GM19328 (cell line): Measurements from ENCODE around the gene ZBTB16.

ENCODE experiments used
- ATAC-seq: cut with Tn5 transposase; IDR thresholded peaks from one replicate; pipeline ENCODE4 v1.9.1; 2021; ENCODE audit warnings: mild to moderate bottlenecking, moderate library complexity; ENCODE audit not compliant: unreplicated experiment

The ZBTB16 gene

DNA sequence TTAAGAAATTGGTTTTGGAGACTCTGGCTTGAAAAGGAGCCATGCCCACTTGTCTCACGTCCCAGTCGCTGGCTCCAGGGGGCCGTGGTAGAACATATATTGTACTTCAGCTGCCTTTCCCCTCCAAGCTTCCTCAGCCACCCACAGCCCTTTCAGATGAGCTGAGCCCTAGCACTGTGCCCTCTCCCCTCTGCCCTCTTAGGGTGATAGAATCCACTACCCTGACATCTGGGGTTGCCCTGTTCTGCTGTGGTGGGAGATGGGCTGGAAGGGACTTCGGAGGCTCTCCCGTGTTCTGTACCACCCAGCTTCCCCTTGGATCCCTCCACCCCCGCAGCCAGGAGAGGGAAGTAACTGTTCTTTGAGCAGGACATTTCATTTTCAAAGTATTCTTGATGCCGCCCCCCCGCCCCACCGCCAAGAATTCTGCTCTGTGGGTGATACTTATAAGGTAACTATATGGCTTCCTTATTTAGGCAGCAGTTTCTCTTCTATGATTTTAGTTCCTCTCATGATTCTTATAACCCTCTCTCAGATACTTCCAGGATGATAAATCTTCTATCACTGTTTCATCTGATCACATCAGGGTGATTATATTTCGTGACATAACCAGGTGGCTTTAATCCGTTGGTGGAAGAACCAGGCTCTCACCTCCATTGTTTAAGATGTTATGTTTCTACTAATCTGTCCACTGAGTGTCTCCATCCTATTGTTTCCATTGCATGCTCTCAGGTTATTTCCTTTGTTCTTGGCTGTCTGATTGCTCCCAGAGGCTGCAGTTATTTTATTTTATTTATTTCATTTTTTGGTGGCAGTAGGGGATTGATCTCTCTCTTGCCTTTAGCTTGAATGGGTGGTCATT, 24.1 kb downstream of the ZBTB16 start:
- no peak for ATAC-seq

DNA sequence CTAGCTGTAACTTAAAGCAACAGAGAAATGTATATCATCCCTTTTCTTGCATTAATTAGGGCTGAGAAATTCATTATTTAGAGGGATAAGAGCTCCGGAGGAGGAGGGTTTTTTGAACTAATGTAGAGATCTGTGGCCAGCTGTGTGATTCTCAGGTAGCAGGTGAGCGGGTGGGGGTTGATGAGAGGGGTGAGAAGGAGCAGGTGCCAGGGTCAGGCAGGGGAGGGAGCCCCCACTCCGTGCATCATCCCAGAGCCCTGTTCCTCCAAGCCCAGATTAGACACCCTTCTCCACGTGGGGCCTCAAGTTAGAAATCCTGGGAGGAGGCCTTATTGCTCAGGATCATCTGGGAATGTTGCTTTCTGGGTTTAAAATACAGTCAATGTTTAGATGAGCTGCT, 24.9 kb downstream of the ZBTB16 start:
- ATAC-seq, result no peak

DNA sequence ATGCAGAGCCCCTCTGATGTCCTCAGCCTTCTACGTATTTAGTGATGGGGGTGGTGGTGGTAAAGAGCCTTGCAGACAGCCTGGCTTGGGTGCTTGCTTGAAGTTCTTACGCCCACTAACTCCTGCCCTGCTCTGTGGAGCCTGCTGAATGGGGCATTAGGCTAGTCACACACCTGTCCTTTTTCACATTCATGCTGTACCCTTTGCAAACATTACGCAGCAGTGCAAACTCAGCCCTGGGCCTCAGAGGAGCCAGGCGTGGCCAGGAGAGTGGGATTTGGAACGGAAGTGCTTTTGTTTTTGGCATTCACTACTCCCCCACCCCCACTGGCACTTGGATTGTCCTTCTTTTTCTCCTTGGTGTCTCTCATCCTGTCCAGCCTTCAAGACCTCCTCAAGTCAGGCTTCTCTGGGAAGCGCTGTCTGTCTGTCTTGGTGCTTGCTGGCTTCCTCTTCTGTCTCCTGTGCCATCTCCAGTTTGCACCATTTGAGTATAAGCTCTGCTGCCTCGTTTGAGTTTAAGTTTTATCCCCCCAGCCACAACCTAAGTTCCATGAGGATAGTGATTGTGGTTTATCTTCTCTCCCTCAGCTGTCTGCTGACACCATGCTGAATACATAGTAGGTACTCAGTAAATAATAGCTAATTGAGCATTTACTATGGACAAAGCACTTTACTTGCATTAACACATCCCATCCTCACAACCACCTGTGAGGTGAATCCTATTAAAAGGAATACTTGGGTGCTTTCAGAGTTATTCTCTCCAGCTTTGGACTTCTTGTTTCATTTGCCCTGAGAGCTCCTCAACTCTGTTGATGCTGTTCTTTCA, 26.7 kb downstream of the ZBTB16 start:
- no peak for ATAC-seq

DNA sequence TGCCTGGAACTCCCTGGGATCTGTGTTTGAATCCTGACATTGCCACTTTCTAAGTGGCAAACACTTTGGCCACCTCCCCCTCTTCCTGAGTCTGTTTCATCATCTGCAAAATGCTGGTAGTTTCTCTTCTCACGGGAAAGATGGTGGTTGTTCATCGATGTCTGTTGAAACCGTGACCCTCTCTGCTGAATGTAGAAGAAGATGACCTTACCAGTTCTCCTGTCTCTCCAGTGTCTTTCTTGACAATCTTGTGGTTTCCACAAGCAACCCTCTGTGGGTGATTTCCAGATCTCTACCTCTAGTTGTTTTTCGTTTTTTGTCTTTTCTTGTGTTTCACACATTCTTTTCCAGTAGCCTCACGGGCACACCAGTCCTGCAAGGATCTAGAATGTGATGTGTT, 27.5 kb downstream of the ZBTB16 start:
- no peak for ATAC-seq

DNA sequence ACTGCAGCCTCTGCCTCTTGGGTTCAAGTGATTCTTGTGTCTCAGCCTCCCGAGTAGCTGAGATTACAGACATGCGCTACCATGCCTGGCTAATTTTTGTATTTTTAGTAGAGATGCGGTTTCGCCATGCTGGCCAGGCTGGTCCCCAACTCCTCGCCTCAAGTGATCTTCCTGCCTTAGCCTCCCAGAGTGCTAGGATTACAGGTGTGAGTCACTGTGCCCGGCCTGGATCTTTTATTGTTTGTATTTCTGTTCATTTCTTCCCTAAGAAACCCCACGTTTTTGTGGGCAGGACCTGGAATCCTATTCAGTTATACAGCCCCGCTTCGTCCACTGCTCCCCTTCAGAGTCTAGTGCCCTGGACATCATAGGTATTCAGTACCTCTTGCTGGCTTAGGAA, 28.7 kb downstream of the ZBTB16 start:
- no peak for ATAC-seq

DNA sequence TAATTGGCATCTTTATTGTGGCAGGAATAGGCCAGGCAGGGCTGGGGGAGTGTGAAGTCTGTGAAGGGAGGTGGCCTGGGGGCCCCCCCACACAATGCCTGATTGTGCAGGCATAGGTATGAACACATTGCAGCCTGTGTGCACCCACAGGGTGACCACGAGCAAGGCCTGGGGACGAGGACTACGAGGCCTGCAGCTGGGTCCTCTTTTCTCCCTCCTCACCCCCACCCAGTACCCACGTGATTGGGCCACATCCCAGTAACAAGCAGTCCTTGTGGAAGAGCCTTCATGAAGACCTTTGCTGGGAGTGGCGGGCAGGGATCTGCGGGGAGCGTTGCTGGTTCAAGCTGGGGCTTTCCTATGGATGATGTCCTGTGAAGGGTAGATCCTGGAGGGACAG, 29.3 kb downstream of the ZBTB16 start:
- ATAC-seq, result no peak

DNA sequence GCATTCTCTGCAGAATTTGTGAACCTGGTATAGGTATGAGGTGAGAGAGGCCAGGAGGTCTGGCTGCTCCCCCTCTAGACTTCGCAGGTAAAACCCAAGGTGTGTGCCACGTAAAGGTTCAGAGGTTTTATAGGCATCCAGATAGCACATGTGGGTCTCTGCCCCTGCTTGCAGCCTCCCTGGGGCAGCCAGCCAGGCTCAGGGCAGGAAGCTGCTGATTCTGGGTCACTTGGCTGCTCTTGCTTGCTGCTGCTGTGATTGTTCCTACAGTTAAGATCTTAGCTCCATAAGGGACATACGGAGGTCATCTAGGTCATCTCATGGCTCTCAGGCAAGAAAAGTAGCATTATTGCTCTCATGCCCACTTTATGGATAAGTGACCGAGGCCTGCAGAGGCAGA, 30.2 kb downstream of the ZBTB16 start:
- no peak for ATAC-seq

DNA sequence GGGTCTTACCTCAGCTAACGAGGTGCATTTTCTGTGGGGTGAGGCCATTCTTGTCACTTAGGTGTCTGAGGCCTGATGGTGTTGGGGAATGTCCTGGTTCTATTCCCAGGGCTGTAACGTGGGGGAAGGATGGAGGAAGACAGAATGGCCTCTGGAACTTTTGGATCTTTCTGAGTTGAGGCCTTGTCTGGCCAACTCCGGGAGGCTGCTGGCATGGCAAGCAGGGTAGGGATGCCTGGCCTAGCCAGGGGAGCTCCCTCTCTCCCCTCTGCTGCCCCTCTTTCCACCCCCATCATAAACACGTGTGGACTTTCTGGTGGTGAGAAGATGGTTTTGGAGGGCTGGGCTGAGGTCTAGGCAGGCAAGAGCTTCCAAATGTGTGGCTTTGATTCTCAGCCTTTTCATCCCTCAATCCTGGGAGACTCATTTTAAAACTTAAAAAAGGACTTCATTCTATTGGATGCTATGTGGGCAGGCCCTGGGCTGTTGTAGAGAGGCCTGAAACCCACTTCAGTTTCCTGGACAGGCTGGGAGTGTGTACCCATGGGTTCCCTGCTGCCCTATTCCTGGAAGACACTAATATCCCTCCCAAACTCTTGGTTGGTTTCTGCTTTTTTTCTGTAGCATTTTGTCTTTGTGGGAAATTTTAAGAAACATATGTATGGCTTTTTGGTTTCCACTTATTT, 30.9 kb downstream of the ZBTB16 start:
- ATAC-seq, result no peak

DNA sequence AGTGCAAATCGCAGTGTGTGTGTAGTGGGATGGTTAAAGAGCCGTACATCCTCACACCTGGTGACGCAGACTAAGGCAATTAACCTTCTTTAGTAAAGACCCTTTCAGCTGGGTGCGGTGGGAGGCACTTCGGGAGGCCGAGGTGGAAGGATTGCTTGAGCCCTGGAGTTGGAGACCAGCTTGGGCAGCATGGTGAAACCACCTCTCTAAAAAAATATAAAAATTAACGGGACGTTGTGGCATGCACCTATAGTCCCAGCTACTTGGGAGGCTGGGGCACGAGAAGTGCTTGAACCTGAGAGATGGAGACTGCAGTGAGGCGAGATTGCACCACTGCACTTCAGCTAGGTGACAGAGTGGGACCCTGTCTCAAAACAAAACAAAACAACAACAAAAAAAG, 31.5 kb downstream of the ZBTB16 start:
- no peak for ATAC-seq

DNA sequence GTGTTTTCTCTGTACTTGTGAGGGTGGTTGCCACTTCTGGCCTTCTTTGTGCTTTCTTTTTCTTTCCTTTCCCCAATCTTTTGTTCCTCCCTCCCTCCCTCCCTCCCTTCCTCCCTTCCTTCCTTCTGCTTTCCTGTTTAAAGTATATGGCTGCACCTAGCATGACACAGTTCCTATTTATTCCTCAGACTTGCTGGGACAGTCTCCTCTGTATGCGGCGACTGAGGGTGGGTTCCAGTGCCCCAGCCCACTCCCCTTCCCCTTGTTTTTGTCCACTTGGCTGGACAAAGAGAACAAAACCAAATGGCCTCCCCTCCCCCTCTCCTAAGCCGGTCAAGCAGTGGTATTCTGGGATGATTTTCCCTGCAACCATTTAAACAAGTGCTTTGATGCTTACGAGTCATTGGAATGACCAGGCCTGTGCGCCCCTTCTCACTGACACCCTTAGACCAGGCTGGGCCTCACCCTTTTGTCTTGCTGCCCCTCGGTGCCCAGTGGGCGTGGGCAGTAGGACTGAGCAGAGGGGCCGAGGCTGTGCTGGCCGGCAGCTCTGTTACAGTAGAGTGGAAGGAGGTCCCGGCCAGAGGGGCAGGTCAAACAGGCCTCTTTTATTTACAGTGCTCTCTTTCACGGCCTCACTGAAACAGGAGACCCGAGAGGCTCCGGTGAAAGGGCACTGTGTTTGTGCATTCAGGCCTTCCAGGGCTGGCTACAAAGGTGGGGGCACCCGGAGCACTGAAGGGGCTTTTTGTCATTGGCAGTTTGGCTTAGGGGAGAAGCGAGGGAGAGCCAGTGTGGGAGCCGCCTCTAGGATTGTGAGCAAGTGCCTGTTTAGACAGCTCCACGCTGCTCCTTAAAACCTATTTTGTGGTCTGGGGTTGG, 32.2 kb downstream of the ZBTB16 start:
- no peak for ATAC-seq

DNA sequence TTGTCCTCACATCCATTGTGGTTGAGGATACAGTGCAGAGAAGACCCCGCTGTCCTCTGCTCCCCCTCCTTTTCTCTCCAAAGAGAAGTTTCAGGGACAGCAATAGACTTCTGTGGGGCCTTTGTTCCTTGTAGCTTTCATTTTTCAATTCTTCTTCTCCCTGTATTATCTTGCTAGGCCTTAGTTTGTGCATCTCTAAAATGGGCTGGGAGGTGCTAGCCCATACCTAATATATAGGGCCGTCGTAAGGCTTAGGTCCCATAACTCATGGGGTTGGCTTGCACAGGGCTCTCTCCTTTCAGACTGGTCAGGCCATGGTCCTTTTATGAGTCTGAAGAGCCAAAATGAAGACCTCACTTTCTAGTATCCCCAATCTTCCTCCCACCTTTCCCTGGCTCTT, 33.0 kb downstream of the ZBTB16 start:
- ATAC-seq, result no peak

DNA sequence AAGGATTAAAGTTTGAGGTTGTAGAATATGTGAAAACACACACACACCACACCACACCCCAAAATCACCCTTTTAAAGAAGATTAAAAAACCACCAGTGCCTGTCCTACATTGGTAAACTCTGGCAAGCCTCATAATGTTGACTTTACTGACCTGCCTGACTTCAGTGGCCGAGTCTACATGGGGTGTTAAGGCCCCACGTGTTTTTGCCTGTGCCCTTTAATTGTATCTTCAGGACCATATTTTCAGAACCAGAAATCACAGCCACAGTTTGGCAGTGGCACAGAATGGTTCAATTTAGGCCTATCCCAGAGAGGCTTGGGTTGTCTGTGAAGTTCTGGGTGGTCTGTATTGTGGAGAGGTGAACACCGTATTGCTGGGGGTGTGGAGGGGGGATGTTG, 33.4 kb downstream of the ZBTB16 start:
- ATAC-seq, result no peak

DNA sequence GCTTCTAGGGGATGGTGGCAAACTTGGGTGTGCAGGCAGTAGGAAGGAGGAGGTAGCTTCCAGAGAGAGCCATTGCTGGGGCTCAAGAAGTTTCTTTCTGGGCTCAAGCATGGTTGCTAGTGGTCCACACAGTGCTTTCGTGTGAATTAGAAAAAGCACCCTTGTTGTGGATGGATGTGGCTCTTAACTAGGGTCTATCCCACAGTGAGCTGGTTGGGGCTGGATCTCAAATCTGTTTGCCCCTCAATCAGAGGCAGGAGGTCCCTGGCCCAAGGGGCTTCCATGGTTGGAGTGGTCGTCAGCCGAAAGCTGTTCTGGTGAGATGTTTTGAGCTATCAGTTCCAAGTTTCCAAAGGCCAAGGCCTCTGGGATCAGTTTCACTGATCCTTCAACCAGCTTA, 35.0 kb downstream of the ZBTB16 start:
- no peak for ATAC-seq

DNA sequence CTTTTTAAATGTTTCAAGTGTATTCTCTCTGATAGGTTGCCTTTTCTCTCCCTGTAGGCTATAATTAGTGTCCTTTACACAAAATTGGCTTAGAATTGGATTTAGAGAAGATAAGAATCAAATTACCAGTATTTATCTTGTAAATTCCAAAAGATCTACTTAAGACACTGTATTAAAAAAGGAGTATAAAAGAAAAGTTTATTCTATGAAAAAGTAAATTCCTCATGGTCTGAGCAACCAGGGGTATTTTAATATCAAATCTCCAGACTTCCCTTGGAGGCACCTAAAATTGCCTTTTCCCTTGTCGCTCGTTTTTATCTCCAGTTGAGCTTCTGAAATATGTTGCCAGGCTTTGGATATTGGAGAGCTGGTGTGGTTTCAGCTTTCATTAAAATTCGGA, 36.4 kb downstream of the ZBTB16 start:
- no peak for ATAC-seq

DNA sequence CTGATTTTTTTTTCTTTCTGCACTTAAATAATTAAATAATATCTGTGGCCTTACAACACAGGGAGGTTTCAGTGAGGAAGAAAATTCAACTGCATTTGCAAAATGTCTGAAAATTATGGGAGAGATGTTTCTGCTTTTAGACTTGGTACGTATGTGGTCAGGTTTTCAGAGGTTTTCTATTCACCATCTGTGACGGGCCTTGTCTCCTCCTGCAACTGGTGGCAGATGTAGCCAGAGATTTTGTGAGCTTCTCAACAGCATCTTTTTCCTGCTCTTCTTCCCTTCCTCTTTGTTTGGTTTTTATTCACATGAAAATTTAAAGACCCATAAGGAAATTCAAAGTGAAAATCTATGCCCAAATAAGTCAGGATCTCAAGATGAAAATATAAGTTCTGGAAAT, 38.3 kb downstream of the ZBTB16 start:
- no peak for ATAC-seq

DNA sequence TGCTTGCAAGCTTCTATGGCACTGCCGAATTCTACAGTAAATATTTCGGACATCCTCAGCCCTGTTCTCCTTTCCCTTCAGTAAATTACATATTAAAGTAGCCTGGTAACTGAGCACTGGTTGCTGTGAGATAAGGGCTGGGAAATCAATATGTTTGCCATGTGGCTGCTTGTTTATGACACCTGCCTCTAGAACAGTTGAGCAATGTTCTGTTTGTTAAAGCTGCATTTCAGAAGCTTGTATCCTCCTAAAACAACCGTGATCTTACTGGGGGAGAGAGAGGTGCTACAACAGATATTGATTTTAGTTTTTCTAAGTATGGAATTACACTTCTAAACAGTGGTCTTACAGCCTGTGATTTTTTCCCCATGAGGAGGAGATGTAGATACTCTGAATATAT, 39.4 kb downstream of the ZBTB16 start:
- no peak for ATAC-seq

DNA sequence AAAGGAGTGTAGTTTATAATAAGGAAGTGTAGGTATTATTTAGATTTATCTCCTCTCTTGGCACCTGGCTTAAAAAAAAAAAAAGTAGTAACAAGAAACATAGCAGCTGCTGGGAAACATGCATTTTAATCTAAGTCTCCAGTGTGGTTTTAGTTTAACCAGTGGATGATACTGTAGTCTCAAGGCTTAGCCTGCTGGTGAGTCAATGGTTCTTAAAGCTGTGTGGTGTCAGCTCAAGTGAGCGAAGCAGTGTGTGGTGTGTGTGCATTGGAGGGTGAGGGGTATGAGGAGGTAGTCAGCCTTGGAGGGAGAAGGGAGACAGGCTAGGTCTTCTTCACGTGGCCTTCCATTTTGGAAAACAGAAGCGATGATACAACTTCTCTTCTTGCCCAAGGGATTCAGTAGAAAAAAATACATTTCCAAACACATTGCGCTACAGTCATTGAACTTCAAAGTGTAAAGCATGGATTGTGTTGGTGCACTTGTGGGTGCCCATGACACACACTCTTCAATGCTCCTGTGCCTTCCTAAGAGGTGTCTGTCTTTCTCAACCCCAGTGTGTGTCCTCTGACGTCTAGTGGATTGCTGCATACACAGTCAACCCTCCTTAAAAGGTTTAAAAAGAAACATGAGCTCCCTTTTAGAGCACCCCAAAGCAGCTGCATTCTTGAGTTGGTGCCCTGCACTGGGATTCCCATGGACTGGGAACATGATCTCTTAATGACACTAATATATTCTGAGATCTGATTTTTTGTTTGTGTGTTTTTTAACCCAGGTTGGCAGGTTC, 40.1 kb downstream of the ZBTB16 start:
- no peak for ATAC-seq

DNA sequence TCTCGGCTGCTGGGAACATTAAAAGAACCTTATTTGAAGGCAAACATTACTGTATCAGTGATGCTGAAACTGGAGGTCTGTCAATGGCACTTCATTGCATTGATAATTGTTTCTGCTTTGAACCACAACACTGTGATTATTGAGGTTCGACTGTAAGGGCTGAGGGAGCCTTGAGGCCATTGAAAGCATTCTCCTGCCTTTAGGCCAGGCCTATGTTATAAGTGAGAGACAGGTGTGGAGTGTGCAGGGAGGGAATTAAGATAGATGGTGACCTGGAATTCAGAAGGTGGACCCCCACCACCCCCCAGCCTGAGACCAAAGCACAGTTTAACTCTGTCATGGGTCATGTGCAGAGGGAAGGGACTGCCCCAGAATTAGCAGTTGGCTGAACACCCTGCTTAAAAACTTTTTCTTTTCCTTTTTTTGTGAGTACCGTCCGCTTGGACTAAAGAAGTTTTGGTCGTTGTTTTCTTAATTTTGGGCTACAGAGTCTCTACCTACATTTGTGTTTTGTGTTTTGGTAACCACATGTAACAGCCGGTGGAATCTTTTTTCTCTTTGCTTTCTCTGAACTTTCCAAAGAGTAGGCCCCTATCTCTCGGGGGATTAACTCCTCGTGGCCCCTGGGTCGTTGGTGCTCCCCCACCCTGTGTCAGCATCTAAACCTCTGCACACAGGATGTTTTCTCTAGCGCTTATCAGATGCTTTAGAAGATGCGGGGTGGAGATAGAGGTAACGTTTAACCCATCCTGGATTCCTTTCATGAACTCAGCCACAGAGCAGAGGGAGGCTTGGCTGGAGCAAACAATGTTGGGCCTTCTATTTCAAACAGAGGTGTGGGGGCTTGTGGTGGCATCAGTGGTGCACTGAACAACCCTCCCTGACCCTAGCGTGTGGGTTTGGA, 43.7 kb downstream of the ZBTB16 start:
- no peak for ATAC-seq

DNA sequence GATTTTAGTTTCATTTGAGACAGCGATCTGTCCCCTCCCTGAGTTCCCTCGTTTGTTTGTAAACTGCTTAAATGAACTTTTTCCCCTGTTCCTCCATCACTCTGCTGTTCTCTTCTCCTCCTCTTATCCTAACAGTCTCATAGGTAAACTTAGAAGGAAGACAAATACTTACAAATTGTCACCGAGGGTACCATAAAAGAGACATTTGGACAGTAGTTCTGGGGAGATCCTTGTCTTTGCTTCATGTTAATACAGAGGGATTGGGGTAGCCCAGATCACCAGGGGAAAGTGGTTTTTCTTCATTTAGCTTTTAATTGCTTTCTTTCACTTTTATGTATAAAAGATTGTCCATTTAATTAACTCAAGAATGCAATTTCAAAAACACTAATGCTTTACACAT, 46.1 kb downstream of the ZBTB16 start:
- ATAC-seq, result no peak
